ENCODE measurements around the gene TFCP2. TPM values are rescaled to one million over a fixed set of nuclear protein-coding genes. Genes with fewer than 3 reads are reported as not detected.

The TFCP2 gene
- total and polyA plus RNA-seq, 2 experiments from 2014 or later, result 12.2 to 17.0 TPM

DNA sequence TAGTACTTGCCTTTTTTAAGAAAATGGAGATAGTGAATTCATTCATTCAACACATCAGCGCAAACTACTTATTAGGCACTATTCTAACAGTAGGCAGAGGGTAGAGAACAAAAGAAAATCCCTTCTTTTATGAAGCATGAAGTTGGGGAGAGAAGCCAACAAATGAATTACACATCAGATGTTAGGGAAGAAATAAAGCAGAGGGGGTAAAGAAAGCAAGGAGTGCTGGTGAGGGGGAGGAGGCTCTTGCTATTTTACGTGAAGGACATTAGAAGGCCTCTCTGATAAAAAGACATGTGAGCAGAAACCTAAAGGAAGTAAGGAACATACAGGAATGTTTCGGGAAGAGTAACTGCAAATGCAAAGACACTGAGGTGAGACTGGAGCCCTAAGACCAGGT, 22.2 kb downstream of the TFCP2 start:
- Histone ChIP-seq H3K9me3 (ENCODE audit: low read depth) (no peaks in the 10 kb centered on the region), H3K4me3 (no peak overlapping the region), H3K36me3 (no peaks in the 10 kb centered on the region), H3K4me1 (ENCODE audit: low read depth) (no peaks in the 10 kb centered on the region), H3K27me3 (no peaks in the 10 kb centered on the region), H3K27ac (no peak overlapping the region)
- no peak for DNase-seq (ENCODE audit: low read depth in 1 of 2, low spot score in 1 of 2)
- TF ChIP-seq, protein P1, sequence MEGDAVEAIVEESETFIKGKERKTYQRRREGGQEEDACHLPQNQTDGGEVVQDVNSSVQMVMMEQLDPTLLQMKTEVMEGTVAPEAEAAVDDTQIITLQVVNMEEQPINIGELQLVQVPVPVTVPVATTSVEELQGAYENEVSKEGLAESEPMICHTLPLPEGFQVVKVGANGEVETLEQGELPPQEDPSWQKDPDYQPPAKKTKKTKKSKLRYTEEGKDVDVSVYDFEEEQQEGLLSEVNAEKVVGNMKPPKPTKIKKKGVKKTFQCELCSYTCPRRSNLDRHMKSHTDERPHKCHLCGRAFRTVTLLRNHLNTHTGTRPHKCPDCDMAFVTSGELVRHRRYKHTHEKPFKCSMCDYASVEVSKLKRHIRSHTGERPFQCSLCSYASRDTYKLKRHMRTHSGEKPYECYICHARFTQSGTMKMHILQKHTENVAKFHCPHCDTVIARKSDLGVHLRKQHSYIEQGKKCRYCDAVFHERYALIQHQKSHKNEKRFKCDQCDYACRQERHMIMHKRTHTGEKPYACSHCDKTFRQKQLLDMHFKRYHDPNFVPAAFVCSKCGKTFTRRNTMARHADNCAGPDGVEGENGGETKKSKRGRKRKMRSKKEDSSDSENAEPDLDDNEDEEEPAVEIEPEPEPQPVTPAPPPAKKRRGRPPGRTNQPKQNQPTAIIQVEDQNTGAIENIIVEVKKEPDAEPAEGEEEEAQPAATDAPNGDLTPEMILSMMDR (IDR thresholded peaks at IDR 0.05; ENCODE audit: low read depth, low read length), result no peak

DNA sequence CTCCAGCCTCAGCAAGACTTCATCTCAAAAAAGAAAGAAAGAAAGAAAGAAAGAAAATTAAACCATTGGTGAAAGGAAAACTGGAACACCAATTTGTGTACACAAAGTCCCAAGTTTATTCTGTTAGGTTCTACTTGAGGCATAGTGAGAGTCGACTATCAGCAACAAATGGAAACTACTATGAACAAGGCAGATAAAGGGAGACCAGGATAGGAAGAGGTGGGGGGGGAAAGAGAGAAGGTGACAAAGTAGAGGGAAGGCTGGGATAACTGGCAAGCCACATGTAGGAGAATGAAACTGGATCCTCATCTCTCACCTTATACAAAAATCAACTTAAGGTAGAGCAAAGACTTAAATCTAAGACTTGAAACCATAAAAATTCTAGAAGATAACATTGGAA, 25.6 kb downstream of the TFCP2 start:
- Histone ChIP-seq H3K4me1 (ENCODE audit: low read depth) (no peaks in the 10 kb centered on the region), H3K27me3 (no peaks in the 10 kb centered on the region), H3K36me3 (no peaks in the 10 kb centered on the region), H3K27ac (no peak overlapping the region), H3K9me3 (ENCODE audit: low read depth) (no peaks in the 10 kb centered on the region), H3K4me3 (no peak overlapping the region)
- DNase-seq (ENCODE audit: low read depth in 1 of 2, low spot score in 1 of 2), result no peak
- TF ChIP-seq, protein P1 (IDR thresholded peaks at IDR 0.05; ENCODE audit: low read depth, low read length), result no peak

DNA sequence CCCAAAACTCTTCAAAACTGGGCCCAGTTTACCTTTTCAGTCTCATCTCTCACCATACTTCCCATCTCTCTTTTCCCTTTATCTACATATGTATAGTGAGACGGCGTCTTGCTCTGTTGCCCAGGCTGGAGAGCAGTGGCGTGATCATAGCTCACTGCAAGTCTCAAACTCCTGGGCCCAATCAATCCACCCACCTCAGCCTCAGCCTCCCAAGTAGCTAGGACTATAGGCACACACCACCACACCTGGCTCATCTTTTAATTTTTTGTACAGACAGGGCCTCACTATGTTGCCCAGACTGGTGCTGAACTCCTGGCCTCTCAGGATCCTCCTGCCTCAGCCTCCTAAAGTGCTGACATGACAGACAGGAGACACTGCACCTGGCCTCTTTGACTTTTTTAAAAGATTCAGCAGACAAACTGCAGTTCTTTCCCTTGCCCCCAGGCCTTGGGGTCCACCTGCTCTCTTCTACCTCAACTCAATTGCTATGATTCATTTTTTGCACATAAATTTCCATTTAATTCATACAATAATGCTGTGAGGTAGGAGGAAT, 33.6 kb downstream of the TFCP2 start:
- Histone ChIP-seq H3K36me3 (no peaks in the 10 kb centered on the region), H3K4me1 (ENCODE audit: low read depth) (no peaks in the 10 kb centered on the region), H3K9me3 (ENCODE audit: low read depth) (no peaks in the 10 kb centered on the region), H3K4me3 (no peak overlapping the region), H3K27me3 (no peaks in the 10 kb centered on the region), H3K27ac (no peak overlapping the region)
- TF ChIP-seq, protein P1 (IDR thresholded peaks at IDR 0.05; ENCODE audit: low read depth, low read length), result no peak
- no peak for DNase-seq (ENCODE audit: low read depth in 1 of 2, low spot score in 1 of 2)

DNA sequence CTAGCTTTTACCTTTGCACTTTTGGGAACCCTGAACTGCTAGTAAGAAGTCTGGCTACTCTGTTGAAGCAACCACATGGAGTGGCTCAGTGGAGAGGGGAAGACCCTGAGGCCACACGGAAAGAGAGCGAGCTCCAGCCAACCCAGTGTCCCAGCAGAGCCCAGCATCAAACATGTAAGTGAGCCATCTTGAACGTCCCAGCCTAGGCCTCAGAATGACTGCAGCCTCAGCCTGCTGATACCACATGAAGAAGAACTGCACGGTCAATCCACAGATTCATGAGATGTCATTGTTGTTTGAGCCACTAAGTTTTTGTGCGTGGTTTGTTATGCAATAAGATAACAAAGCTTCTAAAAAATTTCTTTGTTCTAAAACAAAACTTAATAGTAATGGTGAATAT, 40.2 kb downstream of the TFCP2 start:
- no peaks in the 10 kb centered on the region for H3K4me1 ChIP-seq (ENCODE audit: low read depth)
- H3K27ac ChIP-seq, result no peak overlapping the region
- peak in 1 of 2 donors; percentile 10 for DNase-seq (ENCODE audit: low read depth in 1 of 2, low spot score in 1 of 2)
- H3K9me3 ChIP-seq (ENCODE audit: low read depth), result no peaks in the 10 kb centered on the region
- TF ChIP-seq, protein P1 (IDR thresholded peaks at IDR 0.05; ENCODE audit: low read depth, low read length), result no peak
- H3K27me3 ChIP-seq, result no peaks in the 10 kb centered on the region
- no peaks in the 10 kb centered on the region for H3K36me3 ChIP-seq
- H3K4me3 ChIP-seq, result no peak overlapping the region

DNA sequence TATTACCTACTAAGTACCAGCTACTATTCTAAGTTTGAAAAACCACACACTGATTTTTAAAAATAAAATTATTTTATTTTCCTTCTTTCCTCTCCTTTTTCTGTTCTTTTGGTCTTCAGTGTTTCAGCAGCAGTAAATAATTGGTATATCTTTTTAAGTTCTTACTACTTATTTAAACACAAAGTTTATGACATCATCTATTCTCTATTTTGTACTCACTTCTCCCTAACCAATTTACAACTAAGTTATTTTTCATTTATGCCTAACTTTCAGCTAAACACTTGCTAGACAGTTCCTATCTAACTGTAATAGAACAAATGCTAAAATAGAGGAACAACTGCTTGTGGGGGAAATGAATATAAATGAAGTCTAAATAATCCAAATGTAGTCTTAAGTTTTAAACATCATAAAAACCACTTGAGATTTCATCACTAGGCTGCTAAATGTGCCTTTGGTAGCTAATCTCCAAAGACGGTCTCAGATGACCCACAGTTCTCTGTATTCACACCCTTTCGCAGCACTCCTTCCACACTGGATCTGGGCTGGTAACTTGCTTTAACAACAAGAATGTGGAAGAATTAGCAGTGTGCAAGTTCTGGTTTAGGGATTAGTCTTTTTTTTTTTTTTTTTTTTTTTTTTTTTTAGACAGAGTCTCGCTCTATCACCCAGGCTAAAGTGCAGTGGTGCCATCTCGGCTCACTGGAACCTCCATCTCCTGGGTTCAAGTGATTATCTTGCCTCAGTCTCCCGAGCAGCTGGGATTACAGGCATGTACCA, 41.0 kb downstream of the TFCP2 start:
- TF ChIP-seq, protein P1 (IDR thresholded peaks at IDR 0.05; ENCODE audit: low read depth, low read length), result no peak
- no peaks in the 10 kb centered on the region for H3K27me3 ChIP-seq

More for the DNA sequence above, 41.0 kb downstream of the TFCP2 start:
- Histone ChIP-seq H3K27ac (no peak overlapping the region), H3K4me3 (no peak overlapping the region), H3K36me3 (no peaks in the 10 kb centered on the region), H3K4me1 (ENCODE audit: low read depth) (no peaks in the 10 kb centered on the region), H3K9me3 (ENCODE audit: low read depth) (no peaks in the 10 kb centered on the region)
- no peak for DNase-seq (ENCODE audit: low read depth in 1 of 2, low spot score in 1 of 2)
